Gastrocnemius medialis (tissue), 4 donors: ENCODE measurements around the gene GFOD1.

Source experiments
- POLR2A ChIP-seq, 2 donors: fragments of 450-650 bp; IDR thresholded peaks; one replicate each; pipeline ENCODE4 v1.6.1; 2017; ENCODE audit warnings: antibody characterized with exemption in 2 of 2, mild to moderate bottlenecking in 2 of 2, moderate library complexity in 2 of 2
- TF ChIP-seq, protein P1 (sequence below), 5 experiments: fragments of 450-650 bp in 3 of 5; fragments of 200-600 bp in 2 of 5; sonication (generic) in 2 of 5; IDR thresholded peaks in 4 of 5; conservative IDR thresholded peaks in 1 of 5; 1 replicate in 4 of 5; 2 replicates in 1 of 5; pipeline ENCODE4 v1.5.1; 2016 to 2019; ENCODE audit warnings: antibody characterized with exemption in 5 of 5, mild to moderate bottlenecking in 3 of 5, moderate library complexity in 3 of 5

DNA sequence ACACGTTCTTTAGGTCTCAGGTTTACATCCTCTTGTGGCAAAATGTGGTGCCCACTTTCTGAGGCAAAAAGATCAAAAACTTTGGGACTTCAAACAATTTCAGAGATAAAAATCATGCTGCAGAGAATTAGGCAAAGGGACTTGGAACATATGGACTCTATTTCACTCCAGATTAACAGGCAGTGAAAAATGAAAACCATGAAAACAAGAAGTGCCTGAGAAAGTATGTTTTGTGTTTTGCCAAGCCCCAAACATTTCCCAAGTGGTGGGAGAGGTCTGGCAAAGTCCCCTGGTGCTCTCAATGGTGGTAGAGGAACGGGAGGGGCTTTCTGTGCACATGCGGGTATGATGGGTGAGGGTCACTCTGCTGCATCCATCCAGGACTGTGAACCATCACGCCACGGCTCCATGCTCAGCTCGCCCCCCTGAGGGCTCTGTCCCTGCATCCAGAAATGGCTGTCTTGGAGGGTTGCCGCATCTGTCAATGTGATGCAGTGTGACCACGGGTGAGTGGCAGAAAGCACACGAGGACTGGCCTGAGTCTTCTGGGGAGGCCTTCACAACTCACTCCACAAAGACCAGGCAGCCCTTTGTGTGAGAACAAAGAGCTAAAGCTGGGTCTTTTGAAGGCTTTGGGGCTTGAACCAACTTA, 115.9 kb downstream of the GFOD1 start:
- TF ChIP-seq, protein P1, sequence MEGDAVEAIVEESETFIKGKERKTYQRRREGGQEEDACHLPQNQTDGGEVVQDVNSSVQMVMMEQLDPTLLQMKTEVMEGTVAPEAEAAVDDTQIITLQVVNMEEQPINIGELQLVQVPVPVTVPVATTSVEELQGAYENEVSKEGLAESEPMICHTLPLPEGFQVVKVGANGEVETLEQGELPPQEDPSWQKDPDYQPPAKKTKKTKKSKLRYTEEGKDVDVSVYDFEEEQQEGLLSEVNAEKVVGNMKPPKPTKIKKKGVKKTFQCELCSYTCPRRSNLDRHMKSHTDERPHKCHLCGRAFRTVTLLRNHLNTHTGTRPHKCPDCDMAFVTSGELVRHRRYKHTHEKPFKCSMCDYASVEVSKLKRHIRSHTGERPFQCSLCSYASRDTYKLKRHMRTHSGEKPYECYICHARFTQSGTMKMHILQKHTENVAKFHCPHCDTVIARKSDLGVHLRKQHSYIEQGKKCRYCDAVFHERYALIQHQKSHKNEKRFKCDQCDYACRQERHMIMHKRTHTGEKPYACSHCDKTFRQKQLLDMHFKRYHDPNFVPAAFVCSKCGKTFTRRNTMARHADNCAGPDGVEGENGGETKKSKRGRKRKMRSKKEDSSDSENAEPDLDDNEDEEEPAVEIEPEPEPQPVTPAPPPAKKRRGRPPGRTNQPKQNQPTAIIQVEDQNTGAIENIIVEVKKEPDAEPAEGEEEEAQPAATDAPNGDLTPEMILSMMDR (IDR thresholded peaks at IDR 0.05 in 4 of 5, conservative IDR thresholded peaks at IDR 0.05 in 1 of 5), result no peak
- no peak for TF ChIP-seq POLR2A (IDR thresholded peaks at IDR 0.05)
